Ectodermal cell (in vitro differentiated cells): Measurements from ENCODE around the gene VEPH1.

Source experiments
- H3K27ac ChIP-seq: 2 replicates; pipeline ENCODE4 v1.7.0; 2013; ENCODE audit warnings: mild to moderate bottlenecking, low read depth, low read length; ENCODE audit not compliant: insufficient read depth, poor library complexity, severe bottlenecking
- H3K27me3 ChIP-seq: 2 replicates; pipeline ENCODE4 v1.7.0; 2013; ENCODE audit warnings: mild to moderate bottlenecking, low read length; ENCODE audit not compliant: insufficient read depth, control insufficient read depth, poor library complexity, severe bottlenecking
- H3K36me3 ChIP-seq: one replicate; pipeline ENCODE4 v1.7.0; 2013; ENCODE audit warnings: low read length; ENCODE audit not compliant: control insufficient read depth, insufficient read depth
- H3K4me1 ChIP-seq: one replicate; pipeline ENCODE4 v1.7.0; 2013; ENCODE audit warnings: low read length; ENCODE audit not compliant: control insufficient read depth, insufficient read depth
- H3K4me3 ChIP-seq: 2 replicates; pipeline ENCODE4 v1.7.0; 2013; ENCODE audit warnings: low read depth, low read length, control low read depth; ENCODE audit not compliant: insufficient read depth
- H3K9me3 ChIP-seq: 2 replicates; pipeline ENCODE4 v1.7.0; 2013; ENCODE audit warnings: mild to moderate bottlenecking, low read length, moderate library complexity; ENCODE audit not compliant: control insufficient read depth
- WGBS, 2 experiments: methylation state at CpG; one replicate each; pipeline ENCODE4 v1.1.7; 2013; ENCODE audit warnings: missing lambda C conversion rate in 2 of 2; 5-methylcytosine and 5-hydroxymethylcytosine counted together

Gene VEPH1

DNA sequence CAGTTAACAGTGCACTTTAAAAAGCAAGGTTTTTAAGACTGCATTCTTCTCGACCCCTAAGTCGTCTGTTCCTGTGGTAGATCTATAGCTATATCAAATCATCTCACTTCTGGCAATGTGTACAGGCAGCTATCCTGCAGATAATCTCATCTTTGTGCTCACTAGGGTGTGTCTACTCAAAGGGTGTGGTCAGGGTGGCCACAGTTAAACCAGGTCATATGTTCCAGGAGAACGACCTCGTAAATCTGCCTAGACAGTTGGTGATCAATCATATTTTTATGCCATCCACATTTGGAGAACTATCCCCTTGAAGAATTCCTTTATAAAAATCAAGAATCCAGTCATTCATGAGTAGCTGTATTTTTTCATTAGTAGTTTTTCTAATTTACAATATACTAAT is 3.0 kb downstream of the VEPH1 start:
- Histone ChIP-seq H3K4me1 (peaks cover 34% of the 10 kb centered on the region), H3K27ac (no peak overlapping the region), H3K9me3 (no peaks in the 10 kb centered on the region), H3K4me3 (no peak overlapping the region), H3K36me3 (no peaks in the 10 kb centered on the region), H3K27me3 (peaks cover 15% of the 10 kb centered on the region)
- 85 to 89% methylated on average over 4 of the region's 4 CpGs for WGBS, 2 experiments

DNA sequence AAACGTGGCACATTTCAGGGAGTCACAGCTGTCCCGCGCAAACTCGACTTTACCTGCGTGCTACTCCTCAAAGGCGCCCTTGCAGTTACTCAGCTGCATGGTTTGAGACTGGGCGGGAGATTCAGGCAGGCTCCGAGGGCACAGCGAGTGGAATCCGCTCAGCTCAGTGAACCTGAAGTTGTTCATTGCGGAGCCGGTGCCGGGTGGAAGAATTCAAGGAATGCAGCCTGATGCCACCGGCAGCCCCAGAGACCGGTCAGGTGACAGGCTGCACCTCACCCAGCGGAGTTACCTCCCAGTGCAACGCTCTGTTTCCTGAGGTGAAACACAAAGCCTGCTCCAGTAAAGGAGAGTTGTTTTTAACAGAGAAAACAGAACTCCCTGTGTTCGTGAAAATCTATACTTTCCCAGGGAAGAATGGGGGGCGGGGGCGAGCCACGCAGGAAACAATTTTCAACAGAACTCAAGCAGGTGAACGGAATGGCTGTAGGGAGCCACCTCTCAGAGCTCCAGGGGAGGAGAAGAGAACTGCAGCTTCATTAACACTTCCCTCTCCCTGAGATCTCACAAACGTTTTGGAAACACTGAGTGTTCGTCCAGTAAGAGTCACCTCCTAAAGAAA is 3.8 kb downstream of the VEPH1 start:
- Histone ChIP-seq H3K4me1 (peaks cover 34% of the 10 kb centered on the region), H3K36me3 (no peaks in the 10 kb centered on the region), H3K27ac (no peak overlapping the region), H3K9me3 (no peaks in the 10 kb centered on the region), H3K27me3 (peaks cover 15% of the 10 kb centered on the region), H3K4me3 (peak overlapping the region; percentile 11)
- WGBS, 2 experiments, result 3 to 5% methylated on average over 24 of the region's 24 CpGs

DNA sequence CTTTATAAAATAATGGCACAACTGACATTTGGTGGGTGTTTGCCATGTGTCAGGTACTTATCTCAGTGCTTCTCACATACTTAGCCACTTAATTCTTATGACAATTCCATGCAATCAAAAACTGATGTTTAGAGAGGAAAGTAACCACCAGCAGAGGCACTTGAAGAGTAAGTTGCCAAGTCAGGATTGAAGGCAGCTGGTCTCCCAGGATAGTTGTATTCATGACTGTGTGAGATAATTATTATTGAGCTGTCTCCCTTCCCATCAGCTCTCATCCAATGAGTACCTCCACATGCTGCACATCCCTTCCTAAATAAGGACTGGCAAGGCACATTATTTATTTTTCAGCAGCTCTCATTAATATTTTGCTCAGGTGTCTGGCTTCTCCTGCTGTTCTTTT is 4.8 kb downstream of the VEPH1 start:
- Histone ChIP-seq H3K4me1 (peaks cover 27% of the 10 kb centered on the region), H3K36me3 (no peaks in the 10 kb centered on the region), H3K9me3 (no peaks in the 10 kb centered on the region), H3K27ac (no peak overlapping the region), H3K27me3 (peaks cover 15% of the 10 kb centered on the region), H3K4me3 (no peak overlapping the region)

DNA sequence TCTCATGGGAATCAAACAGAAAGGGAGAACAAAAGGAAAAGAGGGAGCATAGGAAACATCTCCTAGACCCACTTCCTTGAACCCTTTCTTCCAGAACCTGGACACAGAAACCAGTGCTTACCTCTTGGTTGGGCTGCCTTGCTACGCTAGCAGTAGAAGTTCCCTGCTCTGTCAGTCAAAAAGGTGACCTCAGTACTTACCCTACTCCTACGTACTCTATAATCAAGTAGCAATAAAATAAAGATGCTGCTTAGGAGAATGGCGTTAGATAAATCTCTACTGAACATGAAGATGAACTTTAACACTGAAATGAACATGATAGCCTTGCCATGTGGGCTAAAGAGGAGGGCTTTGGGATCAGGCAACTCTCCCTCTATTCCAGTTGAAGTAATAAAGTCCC is 7.4 kb downstream of the VEPH1 start:
- WGBS, 2 experiments, result 90 to 100% methylated on average over 2 to 3 of the region's 3 CpGs
- Histone ChIP-seq H3K9me3 (no peaks in the 10 kb centered on the region), H3K36me3 (no peaks in the 10 kb centered on the region), H3K4me1 (peaks cover 5% of the 10 kb centered on the region), H3K27me3 (peaks cover 15% of the 10 kb centered on the region), H3K4me3 (no peak overlapping the region), H3K27ac (no peak overlapping the region)

DNA sequence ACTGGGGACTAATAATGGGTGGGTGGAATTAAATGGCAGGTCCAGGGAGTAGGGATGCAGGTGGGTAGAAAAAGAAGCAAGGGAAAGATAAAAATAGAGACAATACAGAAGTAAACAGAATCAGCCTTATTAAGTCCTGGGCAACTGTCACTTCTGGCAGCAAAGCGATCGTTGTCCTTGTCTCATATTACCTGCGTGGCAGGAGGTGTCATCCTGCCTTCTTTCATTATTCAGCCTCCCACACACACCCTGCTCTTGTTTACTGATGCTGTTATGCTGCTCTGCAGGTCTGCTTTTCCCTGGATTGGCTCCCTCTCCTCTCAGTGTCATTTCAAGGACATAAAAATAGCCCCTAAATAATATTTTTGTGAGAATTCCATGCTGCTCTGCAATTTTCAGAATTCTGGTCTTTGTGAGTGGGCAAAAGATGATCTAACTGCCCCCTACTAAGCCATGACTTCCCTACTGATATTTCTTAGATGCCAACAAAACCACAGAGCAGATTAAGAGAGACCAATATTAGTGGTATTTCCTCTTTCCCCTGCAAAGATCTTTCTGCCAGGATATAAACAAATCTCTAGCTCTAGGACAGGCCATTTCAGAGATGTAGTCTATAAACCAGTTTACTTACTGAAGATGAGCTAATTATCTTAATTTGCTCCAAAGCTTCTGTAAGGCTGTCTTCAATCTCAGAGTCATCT is 8.5 kb downstream of the VEPH1 start:
- Histone ChIP-seq H3K36me3 (no peaks in the 10 kb centered on the region), H3K4me3 (no peak overlapping the region), H3K27ac (no peak overlapping the region), H3K4me1 (peaks cover 3% of the 10 kb centered on the region), H3K27me3 (peaks cover 15% of the 10 kb centered on the region), H3K9me3 (no peaks in the 10 kb centered on the region)
- WGBS, 2 experiments, result 62 to 67% methylated on average over 3 of the region's 3 CpGs

DNA sequence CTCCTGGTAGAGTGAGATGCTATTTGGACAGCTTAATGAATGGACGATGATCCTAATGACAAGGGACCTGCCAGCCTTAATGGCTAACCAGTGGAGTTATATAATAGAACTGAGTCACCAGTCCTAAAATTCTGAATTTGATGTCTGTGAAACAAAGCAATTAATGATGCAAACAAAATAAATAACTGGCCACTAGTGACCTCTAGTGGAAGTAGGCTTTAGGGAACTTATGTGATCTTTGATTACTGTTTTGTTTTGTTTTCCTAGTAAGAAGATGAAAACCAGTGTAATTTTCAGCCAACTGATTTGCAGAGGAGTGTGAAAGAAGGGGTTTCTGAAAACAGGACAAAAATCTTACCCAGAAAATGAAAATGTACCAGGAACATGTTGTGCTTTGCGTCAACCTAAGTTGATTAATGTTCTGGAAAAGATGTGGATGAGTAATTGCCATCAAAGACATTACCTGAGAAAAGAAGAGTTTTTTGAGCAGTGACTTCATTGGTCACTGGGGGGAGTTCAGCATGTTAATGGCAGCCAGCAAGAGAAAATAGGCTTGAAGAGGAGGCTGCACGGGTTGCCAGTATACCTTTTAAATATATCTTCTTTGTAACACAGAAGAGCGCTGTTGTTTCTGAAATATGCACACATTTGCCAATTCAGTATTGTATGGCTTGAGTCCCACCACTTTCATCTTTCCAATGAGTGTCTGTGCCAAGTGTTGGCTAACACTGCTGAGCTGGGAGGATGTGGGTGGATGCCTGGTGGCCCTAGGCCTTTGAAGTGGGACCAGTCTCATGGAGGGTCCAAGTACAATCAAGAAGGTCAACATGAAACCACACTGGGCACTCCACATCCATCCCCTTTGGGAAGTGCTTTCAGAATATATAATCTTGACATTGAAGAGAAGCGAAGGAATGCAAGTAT is 9.3 kb downstream of the VEPH1 start:
- Histone ChIP-seq H3K27ac (no peak overlapping the region), H3K4me3 (no peak overlapping the region), H3K4me1 (no peaks in the 10 kb centered on the region), H3K27me3 (peaks cover 8% of the 10 kb centered on the region), H3K9me3 (no peaks in the 10 kb centered on the region), H3K36me3 (no peaks in the 10 kb centered on the region)
- 87 to 92% methylated on average over 5 of the region's 5 CpGs for WGBS, 2 experiments

DNA sequence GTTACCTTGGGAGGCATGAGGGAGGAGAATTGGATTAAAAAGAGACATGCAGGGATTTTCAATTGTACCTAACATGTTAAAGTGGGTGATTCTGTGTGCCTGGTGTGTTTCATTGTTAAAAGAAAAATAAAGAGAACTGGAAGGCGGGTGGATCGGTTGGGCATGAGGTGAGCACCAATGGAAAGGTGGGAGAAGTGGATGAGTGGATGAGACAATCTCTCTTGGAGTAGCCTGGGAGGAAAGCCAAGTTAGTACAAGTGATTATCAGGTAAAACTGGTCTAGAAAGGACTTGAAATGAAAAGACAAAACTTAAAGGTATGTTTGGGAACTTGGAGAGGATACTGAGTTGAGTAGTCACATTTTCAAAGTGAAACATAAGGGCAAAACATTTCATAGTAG is 12.1 kb downstream of the VEPH1 start:
- no peaks in the 10 kb centered on the region for H3K27me3 ChIP-seq
- no peaks in the 10 kb centered on the region for H3K36me3 ChIP-seq
- H3K9me3 ChIP-seq, result no peaks in the 10 kb centered on the region
- WGBS, 2 experiments, result 85 to 86% methylated on average over 2 of the region's 2 CpGs
- no peak overlapping the region for H3K4me3 ChIP-seq
- no peaks in the 10 kb centered on the region for H3K4me1 ChIP-seq
- H3K27ac ChIP-seq, result no peak overlapping the region

DNA sequence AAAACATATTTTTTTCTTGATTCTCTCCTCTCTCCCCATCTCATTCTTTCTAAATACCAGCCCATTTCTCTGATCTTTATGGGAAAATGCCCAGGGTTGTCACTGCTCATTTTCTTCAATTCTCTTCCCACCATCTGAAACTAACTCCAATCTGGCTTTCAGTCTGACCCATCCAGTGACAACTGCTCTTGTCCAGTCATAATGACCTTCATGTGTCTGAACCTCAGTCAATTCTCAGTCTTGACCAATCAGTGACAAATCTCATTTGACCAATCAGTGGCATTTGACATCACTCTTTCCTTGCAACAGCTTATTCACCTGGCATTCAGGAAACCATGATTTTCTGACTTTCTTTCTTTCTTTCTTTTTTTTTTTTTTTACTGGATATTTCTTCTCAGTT is 15.1 kb downstream of the VEPH1 start:
- no peaks in the 10 kb centered on the region for H3K9me3 ChIP-seq
- H3K27me3 ChIP-seq, result no peaks in the 10 kb centered on the region
- H3K27ac ChIP-seq, result no peak overlapping the region
- H3K4me3 ChIP-seq, result no peak overlapping the region
- no peaks in the 10 kb centered on the region for H3K36me3 ChIP-seq
- no peaks in the 10 kb centered on the region for H3K4me1 ChIP-seq

DNA sequence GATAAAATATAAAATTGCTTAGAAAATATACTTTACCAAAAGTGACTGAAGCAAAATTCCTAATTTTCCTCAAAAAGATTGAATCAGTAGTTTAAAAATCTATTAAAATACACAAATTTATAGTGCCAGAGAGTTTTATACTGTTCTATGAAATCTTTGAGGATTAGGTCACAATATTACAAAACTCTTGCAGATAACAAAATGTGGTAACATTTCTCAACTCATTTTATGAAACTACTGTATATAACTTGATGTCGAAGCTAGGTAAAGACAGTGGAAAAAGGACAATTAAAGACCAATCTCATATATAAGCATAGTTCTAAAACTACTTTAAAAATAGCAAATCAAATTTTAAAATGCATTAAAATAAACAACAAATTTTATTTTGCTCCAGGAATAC is 15.9 kb downstream of the VEPH1 start:
- H3K27ac ChIP-seq, result no peak overlapping the region
- no peaks in the 10 kb centered on the region for H3K9me3 ChIP-seq
- H3K4me3 ChIP-seq, result no peak overlapping the region
- no CpG with 5 or more reads among the region's 1 CpG for WGBS, 2 experiments
- no peaks in the 10 kb centered on the region for H3K36me3 ChIP-seq
- no peaks in the 10 kb centered on the region for H3K27me3 ChIP-seq
- H3K4me1 ChIP-seq, result no peaks in the 10 kb centered on the region
